Neuronal stem cell (in vitro differentiated cells): ENCODE data around the gene RAB35.
A peak's percentile ranks its signal among the peaks of the same experiment; 100 is the strongest.

Experiments used
- DNase-seq: peaks from one replicate; pipeline ENCODE4 v3.0.0-alpha.2; 2013; ENCODE audit warnings: low spot score
- H2AFZ ChIP-seq: one replicate; pipeline ENCODE4 v1.6.1; 2013; ENCODE audit warnings: mild to moderate bottlenecking, low read length, inconsistent platforms
- H2AK5ac ChIP-seq: 2 replicates; pipeline ENCODE4 v1.6.1; 2013; ENCODE audit warnings: low read depth, mild to moderate bottlenecking, inconsistent platforms, low read length, moderate library complexity, mixed read lengths
- H2BK120ac ChIP-seq: 2 replicates; pipeline ENCODE4 v1.6.1; 2013; ENCODE audit warnings: low read depth, mild to moderate bottlenecking, inconsistent platforms, low read length, moderate library complexity, mixed read lengths
- H2BK12ac ChIP-seq: one replicate; pipeline ENCODE4 v1.6.1; 2013; ENCODE audit warnings: low read length, inconsistent platforms
- H2BK15ac ChIP-seq: 2 replicates; pipeline ENCODE4 v1.6.1; 2013; ENCODE audit warnings: mild to moderate bottlenecking, low read length, inconsistent platforms, mixed read lengths
- H2BK5ac ChIP-seq: one replicate; pipeline ENCODE4 v1.6.1; 2013; ENCODE audit warnings: inconsistent platforms, mild to moderate bottlenecking, low read length, moderate library complexity
- H3K14ac ChIP-seq: one replicate; pipeline ENCODE4 v1.6.1; 2013; ENCODE audit warnings: low read length, inconsistent platforms
- H3K18ac ChIP-seq: 2 replicates; pipeline ENCODE4 v1.6.1; 2013; ENCODE audit warnings: low read length, inconsistent platforms
- H3K23ac ChIP-seq: 2 replicates; pipeline ENCODE4 v1.6.1; 2013; ENCODE audit warnings: low read depth, mild to moderate bottlenecking, mixed read lengths, low read length, inconsistent platforms; ENCODE audit not compliant: poor library complexity
- H3K27ac ChIP-seq: replicated peaks from 3 replicates; pipeline ENCODE4 v1.5.1; 2013; ENCODE audit warnings: low read length, inconsistent platforms
- H3K27me3 ChIP-seq, 3 experiments: 2 replicates each; pipeline ENCODE4 v1.6.1; 2013; ENCODE audit warnings: low read length in 3 of 3, mild to moderate bottlenecking in 2 of 3, inconsistent platforms in 1 of 3, low read depth in 1 of 3, mixed read lengths in 1 of 3, moderate library complexity in 1 of 3; ENCODE audit not compliant: control insufficient read depth in 3 of 3, insufficient read depth in 3 of 3
- H3K36me3 ChIP-seq, 2 donors: replicated peaks in 1 of 2; 2 replicates each; pipeline ENCODE4 v1.6.1; 2013; ENCODE audit warnings: low read length in 2 of 2; ENCODE audit not compliant: control insufficient read depth in 2 of 2, insufficient read depth in 2 of 2
- H3K4ac ChIP-seq: 2 replicates; pipeline ENCODE4 v1.6.1; 2013; ENCODE audit warnings: inconsistent platforms, mild to moderate bottlenecking, low read length, moderate library complexity
- H3K4me1 ChIP-seq, 2 donors: 1 replicate in 1 of 2; 2 replicates in 1 of 2; pipeline ENCODE4 v1.6.1; 2013; ENCODE audit warnings: low read length in 2 of 2, low read depth in 1 of 2; ENCODE audit not compliant: control insufficient read depth in 2 of 2, insufficient read depth in 1 of 2
- H3K4me2 ChIP-seq: one replicate; pipeline ENCODE4 v1.6.1; 2013; ENCODE audit warnings: mild to moderate bottlenecking, low read length, inconsistent platforms; ENCODE audit not compliant: insufficient read depth, poor library complexity, severe bottlenecking
- H3K4me3 ChIP-seq, 2 donors: 2 replicates each; pipeline ENCODE4 v1.5.1; 2013; ENCODE audit warnings: low read length in 2 of 2, mild to moderate bottlenecking in 2 of 2, inconsistent platforms in 1 of 2, moderate library complexity in 1 of 2
- H3K79me1 ChIP-seq: one replicate; pipeline ENCODE4 v1.6.1; 2013; ENCODE audit warnings: low read depth, mild to moderate bottlenecking, inconsistent platforms, low read length, moderate library complexity
- H3K9ac ChIP-seq: one replicate; pipeline ENCODE4 v1.6.1; 2013; ENCODE audit warnings: mild to moderate bottlenecking, low read depth, low read length, inconsistent platforms; ENCODE audit not compliant: poor library complexity
- H3K9me3 ChIP-seq, 2 donors: replicated peaks in 1 of 2; 2 replicates each; pipeline versions ENCODE3 to v1.6.1; 2013; ENCODE audit warnings: low read length in 2 of 2, mild to moderate bottlenecking in 2 of 2, inconsistent platforms in 1 of 2, low read depth in 1 of 2, mixed read lengths in 1 of 2, moderate library complexity in 1 of 2; ENCODE audit not compliant: control insufficient read depth in 2 of 2, insufficient read depth in 1 of 2
- H4K8ac ChIP-seq: one replicate; pipeline ENCODE4 v1.6.1; 2013; ENCODE audit warnings: low read depth, mild to moderate bottlenecking, inconsistent platforms, low read length, moderate library complexity
- H4K91ac ChIP-seq: one replicate; pipeline ENCODE4 v1.6.1; 2013; ENCODE audit warnings: low read length, low read depth, mild to moderate bottlenecking, inconsistent platforms; ENCODE audit not compliant: poor library complexity
- WGBS, 2 donors: extraction: QIAGEN DNeasy Blood & Tissue Kit; methylation state at CpG; one replicate each; pipeline ENCODE4 v1.1.7; 2013; ENCODE audit warnings: missing lambda C conversion rate in 2 of 2, mixed read lengths in 1 of 2; ENCODE audit not compliant: insufficient read length in 2 of 2, insufficient replicate concordance in 1 of 2; ENCODE audit errors: extremely low coverage in 2 of 2; 5-methylcytosine and 5-hydroxymethylcytosine counted together

Gene RAB35

GRCh38 chr12:120093336-120093591 lies 23.3 kb downstream of the RAB35 start:
- DNase-seq, result no peak
- no peak overlapping the region for H3K4me3 ChIP-seq

GRCh38 chr12:120092551-120093335 lies 23.8 kb downstream of the RAB35 start:
- Histone ChIP-seq H3K27ac (peak overlapping the region; percentile 92), H2BK120ac (peak overlapping the region; percentile 44), H3K9me3 (no peaks in the 10 kb centered on the region), H4K91ac (peak overlapping the region; percentile 1), H3K9ac (peak overlapping the region; percentile 83), H3K27me3 (no peaks in the 10 kb centered on the region), H3K23ac (peak overlapping the region; percentile 49), H3K4ac (peak overlapping the region; percentile 92), H3K4me1 (peaks cover 30 to 47% of the 10 kb centered on the region in 2 donors), H2BK15ac (peak overlapping the region; percentile 40), H3K4me2 (no peak overlapping the region), H2BK12ac (peak overlapping the region; percentile 95), H4K8ac (peak overlapping the region; percentile 0), H3K14ac (no peak overlapping the region), H3K4me3 (no peak overlapping the region), H3K18ac (peak overlapping the region; percentile 55), H3K79me1 (peaks cover 4% of the 10 kb centered on the region), H2AFZ (no peak overlapping the region), H2BK5ac (peak overlapping the region; percentile 77), H3K36me3 (peaks cover 6 to 22% of the 10 kb centered on the region in 2 donors), H2AK5ac (peak overlapping the region; percentile 42)
- no peak for DNase-seq
- WGBS, 2 donors, result no CpG with 5 or more reads among the region's 23 CpGs

More at GRCh38 chr12:120093336-120093591, 23.3 kb downstream of the RAB35 start:
- no CpG with 5 or more reads among the region's 4 CpGs for WGBS, 2 donors
- Histone ChIP-seq H2AK5ac (peak overlapping the region; percentile 4), H3K27me3 (no peaks in the 10 kb centered on the region), H3K9me3 (peaks cover 0 to 2% of the 10 kb centered on the region in 2 donors), H3K4me2 (no peak overlapping the region), H4K91ac (peak overlapping the region; percentile 1), H3K14ac (peak overlapping the region; percentile 14), H3K27ac (peak overlapping the region; percentile 92), H2BK120ac (peak overlapping the region; percentile 88), H2AFZ (peak overlapping the region; percentile 69), H2BK5ac (peak overlapping the region; percentile 77), H3K4ac (peak overlapping the region; percentile 81), H4K8ac (peak overlapping the region; percentile 0), H3K79me1 (peaks cover 4% of the 10 kb centered on the region), H3K18ac (peak overlapping the region; percentile 55), H2BK15ac (peak overlapping the region; percentile 70), H3K23ac (peak overlapping the region; percentile 49), H3K36me3 (peaks cover 9 to 25% of the 10 kb centered on the region in 2 donors), H3K9ac (peak overlapping the region; percentile 83), H2BK12ac (peak overlapping the region; percentile 95), H3K4me1 (peaks cover 30 to 47% of the 10 kb centered on the region in 2 donors)

- Histone ChIP-seq H4K91ac (no peak overlapping the region), H3K4ac (no peak overlapping the region), H3K18ac (peak overlapping the region; percentile 63), H3K4me2 (no peak overlapping the region), H3K27ac (no peak overlapping the region), H2AFZ (no peak overlapping the region), H3K4me3 (no peak overlapping the region), H3K4me1 (peaks cover 32 to 50% of the 10 kb centered on the region in 2 donors), H2AK5ac (peak overlapping the region; percentile 32), H2BK120ac (no peak overlapping the region), H3K23ac (no peak overlapping the region), H3K9ac (no peak overlapping the region), H2BK12ac (peak overlapping the region; percentile 46), H3K36me3 (peaks cover 3 to 10% of the 10 kb centered on the region in 2 donors), H3K79me1 (peaks cover 4% of the 10 kb centered on the region), H3K9me3 (no peaks in the 10 kb centered on the region), H2BK5ac (no peak overlapping the region), H3K27me3 (no peaks in the 10 kb centered on the region), H2BK15ac (no peak overlapping the region), H3K14ac (no peak overlapping the region), H4K8ac (no peak overlapping the region)
- no CpG with 5 or more reads among the region's 12 CpGs for WGBS, 2 donors
- no peak for DNase-seq
Measured at GRCh38 chr12:120091371-120092090, 25.0 kb downstream of the RAB35 start.
